GM21515 (cell line): Measurements from ENCODE around the gene FRY.

Experiments
- ATAC-seq: cut with Tn5 transposase; IDR thresholded peaks from one replicate; pipeline ENCODE4 v1.9.1; 2021; ENCODE audit not compliant: unreplicated experiment

FRY gene

DNA sequence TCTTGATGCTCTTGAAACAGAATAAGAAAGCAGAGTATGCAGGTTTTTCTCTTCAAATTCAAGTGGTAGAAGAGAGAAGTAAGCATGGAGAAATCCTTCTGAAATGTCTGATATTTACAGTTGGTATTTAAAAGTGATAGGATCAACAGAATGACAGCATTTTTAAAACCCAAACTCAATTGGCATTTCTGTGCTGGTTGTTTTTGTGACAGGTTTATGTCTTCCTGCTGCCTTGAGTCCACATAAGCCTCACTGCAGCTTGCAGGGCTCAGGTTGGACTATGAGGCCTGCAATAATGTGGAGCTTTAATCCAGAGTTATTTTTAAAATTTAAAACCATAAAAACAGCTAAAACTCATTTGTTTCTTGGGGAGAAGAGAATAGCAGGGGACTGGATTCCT is 178.5 kb downstream of the FRY start:
- no peak for ATAC-seq

DNA sequence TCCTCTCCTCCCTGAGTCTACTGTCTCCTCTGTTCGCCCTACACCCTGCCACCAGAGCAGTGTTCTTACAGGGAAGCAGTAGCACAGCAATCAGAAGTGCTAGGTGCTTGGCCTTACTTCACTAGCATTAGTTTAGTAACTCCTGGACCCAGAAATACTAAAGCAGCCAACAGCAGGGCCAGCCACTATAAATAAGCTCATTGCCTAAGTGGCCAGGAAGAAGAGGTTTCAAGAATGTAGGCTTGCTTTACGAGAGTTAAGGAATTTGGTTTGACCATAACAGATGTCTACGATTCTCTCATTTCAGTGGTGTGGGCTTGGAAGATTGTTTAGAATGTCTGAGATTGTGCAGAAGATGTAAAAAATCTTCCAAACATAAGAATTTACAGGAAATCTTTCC is 180.2 kb downstream of the FRY start:
- ATAC-seq, result no peak

DNA sequence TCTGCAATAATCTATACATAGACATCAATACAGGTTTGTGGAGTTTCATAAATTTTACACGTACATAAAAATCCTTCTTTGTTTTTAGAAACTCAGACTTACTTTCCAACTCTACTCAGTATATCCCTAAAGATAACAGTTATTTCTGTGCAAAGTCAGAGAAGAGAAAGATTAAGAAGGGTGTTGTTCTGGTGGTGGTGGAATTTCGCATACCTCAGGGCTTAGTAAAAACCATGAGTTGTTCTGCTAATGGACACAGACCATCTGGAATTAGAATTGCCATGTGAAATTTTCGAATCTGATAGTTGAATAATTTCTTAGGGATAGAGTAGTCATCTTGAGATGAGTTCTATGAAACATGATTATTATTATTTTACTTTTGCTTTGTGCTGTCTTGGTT is 180.8 kb downstream of the FRY start:
- ATAC-seq, result no peak

DNA sequence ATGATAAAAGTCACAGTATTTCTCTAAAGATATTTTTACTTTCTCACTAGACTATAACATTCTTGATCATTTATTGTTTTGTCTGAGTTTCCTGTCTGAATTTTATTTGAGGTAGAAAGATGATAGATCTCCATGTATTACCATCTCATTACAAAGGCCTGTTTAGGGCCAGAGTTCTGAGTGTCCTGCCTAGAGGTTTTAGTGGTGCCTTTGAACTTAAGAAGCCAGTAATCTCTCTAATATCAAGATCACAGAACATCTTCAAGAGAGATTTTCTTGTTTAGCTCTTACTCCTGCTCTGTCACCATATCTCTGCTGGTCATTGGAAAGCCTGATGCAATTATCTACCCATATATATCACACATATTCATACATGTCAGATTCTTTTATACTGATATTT is 182.1 kb downstream of the FRY start:
- no peak for ATAC-seq

DNA sequence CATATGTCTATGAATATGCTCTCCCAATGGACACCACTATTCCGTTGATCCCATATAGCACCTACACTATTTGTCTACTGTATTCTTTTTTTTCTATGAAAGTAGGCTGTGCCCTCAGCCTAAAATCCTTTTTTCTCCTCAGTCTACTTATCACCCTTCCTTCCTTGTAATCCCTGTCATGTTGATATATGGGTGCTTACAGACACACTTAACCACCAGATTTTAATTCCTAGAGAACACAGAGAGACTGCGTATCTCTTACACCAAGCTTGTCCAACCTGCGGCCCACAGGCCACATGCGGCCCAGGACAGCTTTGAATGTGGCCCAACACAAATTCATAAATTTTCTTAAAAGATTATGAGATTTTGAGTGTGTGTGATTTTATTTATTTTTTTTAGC is 182.5 kb downstream of the FRY start:
- ATAC-seq, result no peak

DNA sequence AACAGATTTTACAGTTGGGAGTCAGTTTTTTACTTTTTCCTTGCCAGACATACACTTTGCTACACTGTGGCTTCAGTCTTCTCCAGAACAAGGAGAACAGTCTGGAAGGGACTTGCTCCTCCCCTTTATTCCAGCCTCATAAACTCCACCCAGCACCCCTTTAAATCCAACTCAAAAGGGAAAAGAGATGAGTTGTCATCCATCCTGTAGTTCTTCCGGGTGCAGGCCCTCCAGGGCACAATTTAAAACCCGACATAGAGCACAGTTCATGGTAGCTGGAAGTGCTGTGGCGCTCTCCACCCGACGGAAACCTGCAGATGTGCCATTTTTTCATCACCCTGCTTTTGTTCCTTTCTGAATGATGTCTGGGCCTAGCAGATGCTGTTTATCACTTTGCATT is 184.7 kb downstream of the FRY start:
- no peak for ATAC-seq

DNA sequence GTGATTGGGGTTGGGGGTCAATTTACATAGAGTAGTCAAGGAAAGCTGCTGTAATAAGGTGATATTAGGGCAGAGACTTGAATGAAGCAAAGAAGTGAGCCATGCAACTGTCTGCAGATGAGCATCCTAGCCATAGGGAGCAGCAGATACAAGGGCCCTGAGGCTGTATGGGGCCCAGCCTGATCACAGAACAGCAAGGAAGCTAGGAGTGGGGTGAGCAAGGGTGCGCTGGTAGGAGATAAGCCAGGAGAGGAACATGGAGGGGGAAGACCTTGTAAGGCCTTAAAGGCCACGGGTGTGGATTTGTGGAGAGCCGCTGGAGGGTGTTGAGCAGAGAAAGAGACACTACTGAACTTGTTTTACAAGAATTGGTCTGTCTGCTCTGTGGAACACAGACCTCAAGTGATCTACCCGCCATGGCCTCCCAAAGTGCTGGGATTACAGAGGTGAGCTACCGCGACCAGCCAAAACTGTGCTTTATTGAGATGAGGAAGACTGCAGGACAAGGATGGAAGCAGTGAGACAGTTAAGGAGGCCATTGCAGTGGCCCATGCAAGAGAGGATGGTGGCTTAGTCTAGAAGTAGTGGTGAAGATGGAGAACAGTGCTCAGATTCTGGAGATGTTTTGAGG is 190.6 kb downstream of the FRY start:
- no peak for ATAC-seq

DNA sequence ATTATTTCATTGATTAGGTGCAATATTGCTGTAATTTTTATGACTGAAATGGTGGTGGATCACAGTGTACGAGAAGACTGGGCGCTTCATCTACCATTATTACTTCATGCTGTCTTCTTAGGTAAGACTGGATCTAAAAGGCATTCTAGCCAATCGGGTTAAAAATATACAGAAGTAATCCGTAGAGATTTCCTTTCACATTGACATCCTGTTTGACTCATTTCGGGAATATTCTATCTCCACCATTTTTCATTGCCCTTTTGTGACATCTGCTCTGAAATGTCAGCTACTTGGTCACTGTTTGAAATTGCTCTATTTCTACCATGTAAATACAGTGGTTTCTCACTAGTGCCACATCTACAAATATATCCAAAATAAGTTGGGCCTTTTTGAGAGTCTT is 193.3 kb downstream of the FRY start:
- no peak for ATAC-seq

DNA sequence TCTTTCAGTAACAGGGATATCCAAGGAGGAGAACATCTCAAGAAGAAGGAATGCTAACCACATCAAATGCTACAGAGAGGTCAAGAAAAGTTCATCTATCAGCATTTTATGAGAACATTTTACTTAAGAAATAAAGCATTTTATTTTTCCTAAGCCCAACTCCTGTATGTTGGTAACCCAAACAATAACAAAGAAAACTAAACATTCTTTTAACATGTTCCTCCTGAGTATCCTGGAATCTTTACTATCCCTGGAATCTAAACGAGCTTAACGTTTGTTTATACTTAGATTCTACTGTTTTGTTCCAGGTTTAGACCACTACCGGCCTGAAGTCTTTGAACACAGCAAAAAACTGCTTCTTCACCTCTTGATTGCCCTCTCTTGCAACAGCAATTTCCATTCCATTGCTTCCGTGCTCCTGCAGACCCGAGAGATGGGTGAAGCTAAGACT is 193.9 kb downstream of the FRY start:
- ATAC-seq, result no peak

DNA sequence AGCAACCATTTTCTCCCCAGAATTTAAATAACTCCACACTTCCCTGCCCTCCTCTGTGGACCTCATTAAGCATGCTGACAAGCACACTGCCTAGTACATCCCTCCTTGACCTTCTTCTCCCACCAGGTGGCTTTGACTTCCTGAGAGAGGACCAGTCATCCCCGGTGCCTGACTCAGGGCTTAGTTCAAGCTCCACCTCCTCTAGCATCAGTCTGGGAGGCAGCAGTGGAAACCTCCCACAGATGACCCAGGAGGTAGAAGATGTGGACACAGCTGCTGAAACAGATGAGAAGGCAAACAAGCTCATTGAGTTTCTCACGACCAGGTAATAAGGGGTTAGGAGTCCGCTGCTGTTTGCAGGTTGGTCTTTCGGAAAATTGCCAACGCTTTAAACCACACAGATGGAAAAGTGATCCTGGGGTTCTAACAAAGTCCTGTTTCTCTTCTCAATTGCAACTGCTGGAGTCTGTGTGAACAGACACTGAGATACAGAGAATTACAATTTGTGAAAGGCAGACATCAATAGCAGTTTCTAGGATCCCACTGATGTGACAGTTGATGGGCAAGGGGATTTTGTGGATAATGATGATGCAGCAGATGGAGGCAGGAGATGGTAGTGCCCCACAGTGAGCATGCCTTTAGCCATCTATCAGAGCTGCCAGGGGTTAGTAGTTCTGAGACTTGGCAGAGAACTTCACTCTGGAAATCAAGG is 196.9 kb downstream of the FRY start:
- ATAC-seq, result no peak

DNA sequence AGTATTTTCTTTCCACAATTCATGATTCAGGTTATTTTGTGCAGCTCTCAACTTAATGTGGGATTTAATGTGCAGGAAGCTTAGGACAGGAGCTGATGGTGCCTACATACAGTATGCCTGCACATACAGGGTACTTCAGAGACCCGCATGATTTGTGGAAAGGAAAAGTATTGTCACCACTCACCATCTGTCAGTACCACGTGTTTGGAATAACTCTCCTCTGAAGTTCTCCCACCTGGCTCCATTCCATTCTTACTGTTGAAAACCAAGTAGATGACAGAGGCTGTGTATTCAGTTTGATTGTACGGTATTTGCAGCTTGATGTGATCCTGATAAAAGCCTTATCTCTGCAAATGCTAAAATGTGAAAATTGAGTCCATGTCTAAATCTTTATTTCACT is 197.9 kb downstream of the FRY start:
- no peak for ATAC-seq

DNA sequence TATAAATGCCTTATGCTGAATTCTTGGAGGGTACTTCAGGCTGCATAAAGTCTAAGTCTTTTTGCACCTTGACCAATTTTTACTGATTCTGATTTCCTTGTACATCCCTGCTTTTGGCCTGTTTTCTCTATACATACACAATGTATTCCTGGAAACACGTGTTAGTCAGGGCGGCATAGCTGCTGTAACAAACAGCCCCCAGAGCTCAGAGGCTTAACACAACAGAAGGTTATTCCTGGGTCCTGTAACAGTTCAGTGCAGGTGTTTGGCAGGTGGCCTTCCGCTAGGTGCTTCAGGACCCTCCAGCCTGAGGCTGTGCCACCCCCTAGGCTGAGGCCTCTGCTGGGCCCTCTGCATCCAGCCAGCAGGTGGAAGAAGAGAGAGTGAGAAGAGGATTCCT is 200.7 kb downstream of the FRY start:
- no peak for ATAC-seq

DNA sequence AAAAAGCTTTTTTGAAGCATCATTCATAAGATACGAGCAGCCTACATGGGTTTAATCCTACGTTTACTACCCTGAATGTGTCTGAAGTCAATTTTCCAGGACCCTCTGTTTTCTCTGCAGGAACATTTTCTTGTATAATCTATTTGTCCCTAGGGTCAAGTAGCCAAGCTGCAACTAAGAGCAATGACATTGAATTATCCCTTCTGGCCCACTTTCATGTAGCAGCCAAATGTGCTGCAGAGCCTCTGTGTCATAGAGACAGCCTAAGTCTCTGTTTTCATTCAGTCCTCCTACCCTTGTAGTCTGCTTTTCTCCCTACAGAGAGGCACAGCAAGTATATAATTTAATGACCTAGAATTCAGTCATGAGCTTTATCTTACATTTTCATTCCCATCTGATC is 201.5 kb downstream of the FRY start:
- no peak for ATAC-seq

DNA sequence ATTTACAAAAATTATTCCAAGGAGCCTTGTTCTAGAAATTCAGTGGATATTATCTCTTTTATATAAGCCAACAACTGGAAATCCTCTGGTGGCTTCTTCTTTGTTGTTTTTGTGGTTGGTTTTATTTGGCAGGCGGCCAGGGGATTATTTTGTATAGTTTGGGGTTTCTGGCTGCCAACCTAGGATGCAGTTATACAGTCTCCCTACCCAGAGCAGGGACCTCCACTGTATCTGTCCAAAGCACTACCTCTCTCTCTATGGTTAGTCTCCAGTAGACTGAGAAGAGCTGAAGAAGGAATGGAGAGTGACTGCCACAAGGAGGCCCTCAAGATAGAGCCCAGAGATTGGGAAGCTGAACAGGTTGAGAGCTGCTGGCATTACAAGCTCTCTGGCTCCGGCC is 203.3 kb downstream of the FRY start:
- no peak for ATAC-seq

DNA sequence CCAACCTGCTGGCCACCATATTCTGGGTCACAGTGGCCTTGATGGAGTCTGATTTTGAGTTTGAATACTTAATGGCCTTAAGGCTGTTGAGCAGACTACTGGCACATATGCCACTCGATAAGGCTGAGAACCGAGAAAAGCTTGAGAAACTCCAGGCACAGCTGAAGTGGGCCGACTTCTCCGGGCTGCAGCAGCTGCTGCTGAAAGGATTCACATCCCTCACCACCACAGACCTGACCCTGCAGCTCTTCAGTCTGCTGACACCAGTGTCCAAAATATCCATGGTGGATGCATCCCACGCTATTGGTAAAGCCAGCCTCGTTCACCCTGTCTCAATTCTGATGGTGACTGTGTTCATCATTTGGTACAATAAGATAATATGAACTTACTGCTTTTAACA is 206.1 kb downstream of the FRY start:
- no peak for ATAC-seq

DNA sequence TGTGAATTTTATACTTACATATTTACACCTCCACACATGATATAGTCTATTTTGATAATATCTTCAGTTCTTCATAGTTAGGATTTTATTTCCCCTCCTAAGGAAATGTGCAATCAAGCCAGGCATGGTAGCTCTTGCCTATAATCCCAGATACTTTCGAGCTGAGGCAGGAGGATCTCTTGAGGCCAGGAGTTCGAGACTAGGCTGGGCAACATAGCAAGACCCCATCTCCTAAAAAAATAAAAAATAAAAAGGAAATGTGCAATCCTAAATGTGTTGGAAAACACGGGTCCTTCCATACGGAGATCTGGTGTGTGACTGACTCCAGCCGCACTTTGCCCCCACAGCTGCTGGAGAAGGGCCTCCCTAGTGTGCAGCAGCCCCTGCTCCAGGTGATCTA is 212.1 kb downstream of the FRY start:
- no peak for ATAC-seq

DNA sequence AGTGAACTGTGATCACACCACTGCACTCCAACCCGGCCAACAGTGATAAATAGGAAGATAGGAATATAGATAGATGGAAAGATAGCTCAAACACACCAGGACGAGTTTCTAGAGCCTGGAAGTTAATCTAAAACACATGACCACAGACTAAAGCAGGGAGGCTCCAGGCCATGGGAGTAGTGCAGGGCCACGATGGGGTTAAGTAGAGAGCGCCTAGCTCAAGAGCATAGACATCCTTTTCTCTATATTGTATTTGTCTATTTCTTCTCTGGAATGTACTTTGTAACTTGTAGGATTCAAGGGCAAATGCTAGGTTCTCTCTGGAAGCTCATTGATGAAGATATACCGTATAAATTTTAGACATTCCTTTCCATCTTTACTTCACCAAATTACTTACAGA is 214.0 kb downstream of the FRY start:
- ATAC-seq, result no peak

DNA sequence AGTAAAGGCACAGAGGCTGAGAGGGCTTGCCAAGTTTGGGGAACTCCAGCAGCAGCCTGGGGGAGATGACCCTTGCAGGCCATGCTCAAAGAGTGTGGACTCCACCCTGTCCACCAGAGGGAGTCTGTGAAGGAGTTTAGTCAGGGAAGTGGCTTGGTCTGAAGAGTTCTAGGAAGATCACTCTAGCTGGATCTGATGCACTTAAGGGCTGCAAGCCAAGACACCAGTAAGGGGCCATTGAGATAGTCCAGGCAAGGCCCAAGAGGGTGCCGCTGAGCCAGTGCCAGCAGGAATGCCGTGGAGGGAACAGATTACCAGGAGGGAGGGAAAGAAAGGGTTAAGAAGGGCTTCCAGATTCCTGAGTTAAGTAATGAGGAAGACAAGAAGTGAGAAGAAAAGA is 214.9 kb downstream of the FRY start:
- ATAC-seq, result peak; percentile 77

DNA sequence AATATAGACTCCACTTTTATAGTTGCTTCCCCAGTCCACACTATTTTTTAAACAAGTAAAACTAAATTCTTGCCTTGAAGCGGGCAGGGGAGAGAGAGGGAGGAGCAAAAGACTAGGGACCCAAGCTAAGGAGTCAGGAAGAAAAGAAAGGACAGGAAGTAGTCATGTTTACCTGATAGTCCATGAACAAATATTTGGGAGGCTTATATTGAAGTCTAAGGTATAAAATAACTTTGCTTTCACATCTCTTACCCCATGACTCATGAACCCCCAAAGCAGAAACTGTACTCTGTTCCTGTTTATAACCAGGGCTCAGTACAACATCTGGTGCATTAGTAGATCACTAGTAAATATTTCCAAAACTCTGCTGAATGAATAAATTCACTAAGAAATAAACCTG is 216.3 kb downstream of the FRY start:
- ATAC-seq, result no peak

DNA sequence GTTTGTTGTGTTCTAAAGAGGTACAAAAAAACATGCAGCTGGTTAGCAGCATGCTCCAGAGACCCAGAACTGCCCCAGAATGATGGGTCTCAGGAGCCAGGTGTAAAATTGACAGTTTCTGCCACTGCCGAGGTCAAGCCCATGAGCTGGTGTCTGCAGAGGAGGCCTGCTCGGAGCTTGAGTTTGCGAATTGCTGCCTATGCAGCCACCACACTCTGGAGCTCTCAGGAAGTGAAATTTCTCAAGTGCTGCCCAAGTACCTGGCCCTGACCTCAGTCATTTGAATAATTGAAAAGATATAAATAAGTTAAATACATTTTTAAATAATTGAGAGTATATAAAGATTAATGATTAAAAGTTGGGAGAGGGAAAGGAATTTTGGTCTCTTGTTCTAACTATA is 217.2 kb downstream of the FRY start:
- peak; percentile 65 for ATAC-seq

DNA sequence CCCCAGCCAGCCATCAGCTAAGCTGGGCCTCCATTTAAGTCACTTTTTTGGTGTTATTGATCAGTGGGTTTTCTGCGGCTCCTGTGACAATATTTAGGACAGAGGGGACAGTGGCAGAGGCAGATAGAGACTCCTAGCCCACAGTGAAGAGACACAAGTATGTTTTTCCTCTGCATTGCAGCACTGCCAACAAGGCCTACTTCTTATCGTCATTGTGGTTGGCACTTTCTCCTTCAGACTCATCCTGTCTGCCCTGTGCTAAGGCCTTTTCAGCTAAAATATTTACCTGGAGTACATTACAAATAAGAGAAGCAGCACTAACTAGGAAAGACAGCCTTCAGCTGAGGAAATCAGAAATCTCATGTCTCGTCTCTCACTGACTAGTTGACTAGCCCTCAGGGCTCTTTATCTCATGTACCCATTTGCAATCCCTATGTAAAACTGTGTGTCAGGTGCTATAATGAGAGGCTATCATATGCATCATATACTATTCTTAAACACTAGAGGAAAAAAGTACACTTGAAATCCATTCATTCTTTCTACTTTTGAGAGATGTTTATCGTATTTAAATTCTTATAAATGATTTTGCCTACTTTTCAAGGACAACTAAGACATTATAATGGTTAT is 221.4 kb downstream of the FRY start:
- ATAC-seq, result no peak

DNA sequence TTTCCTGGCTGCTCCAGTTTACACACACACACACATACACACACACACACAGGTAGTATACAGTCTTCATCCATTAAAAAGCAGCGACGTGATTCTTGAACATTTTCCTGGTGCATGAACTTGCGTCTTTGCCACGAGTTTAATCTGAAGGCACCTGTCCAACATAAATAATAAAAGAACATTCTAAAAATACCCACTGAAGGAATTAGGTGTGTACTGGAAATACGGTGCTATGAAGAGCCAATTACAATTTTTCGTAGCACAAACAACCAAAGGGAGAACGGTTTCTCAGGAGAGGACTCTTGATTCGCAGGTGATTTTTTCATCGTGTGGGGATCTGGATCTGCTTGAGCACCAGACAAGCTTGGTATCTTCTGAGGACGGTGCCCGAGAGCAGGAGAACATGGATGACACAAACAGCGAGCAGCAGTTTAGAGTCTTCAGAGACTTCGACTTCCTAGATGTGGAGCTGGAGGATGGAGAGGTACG is 222.4 kb downstream of the FRY start:
- no peak for ATAC-seq
